ENCODE measurements around the gene TSFM. TPM values are rescaled to one million over a fixed set of nuclear protein-coding genes. Genes with fewer than 3 reads are reported as not detected.

The TSFM gene
- total RNA-seq, 1 experiment from 2014 or later = 58.5 TPM

DNA sequence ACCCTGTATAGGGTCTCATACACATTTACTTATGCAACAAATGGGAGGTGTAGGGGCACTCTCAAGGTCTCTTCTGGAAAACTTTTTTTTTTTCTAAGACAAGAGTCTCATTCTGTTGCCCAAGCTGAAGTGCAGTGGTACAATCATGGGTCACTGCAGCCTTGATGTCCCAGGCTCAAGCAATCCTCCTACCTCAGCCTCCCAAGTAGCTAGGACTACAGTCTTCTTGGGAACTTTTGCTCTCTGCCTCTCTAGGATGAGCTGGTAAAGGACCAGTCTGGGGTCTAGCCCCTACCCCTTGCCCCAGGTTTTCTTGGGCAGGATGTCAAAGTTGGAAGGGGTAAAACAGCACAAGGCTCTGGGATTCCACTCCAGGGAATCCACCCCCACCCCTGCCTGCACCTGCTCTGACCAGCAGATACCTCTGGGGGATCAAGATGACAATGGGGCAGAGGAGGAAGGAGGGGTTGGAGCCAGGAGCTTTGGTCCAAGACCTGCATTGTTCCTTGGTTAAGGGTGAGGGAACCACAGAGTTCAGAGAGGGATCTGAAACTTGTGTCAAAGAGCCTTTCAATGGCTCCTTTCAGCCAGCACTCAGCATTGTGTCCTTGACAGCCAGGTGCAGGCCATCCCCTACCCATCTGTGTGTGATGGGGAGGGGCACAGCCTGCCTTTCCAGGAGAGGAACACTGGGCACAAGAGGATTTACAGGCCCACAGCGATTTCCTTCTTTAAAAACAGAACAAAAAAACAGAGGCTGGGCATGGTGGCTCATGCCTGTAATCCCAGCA, 51.7 kb downstream of the TSFM start:
- Histone ChIP-seq H3K27me3 (replicated peaks; ENCODE audit: insufficient read depth, low read depth, low read length, poor library complexity) (no peaks in the 10 kb centered on the region), H3K4me3 (ENCODE audit: low read depth, low read length, poor library complexity, severe bottlenecking) (no peak overlapping the region), H3K4me1 (ENCODE audit: insufficient read depth, low read length, poor library complexity, severe bottlenecking) (peaks cover 75% of the 10 kb centered on the region), H3K27ac (ENCODE audit: low read depth, low read length, poor library complexity, severe bottlenecking) (peak overlapping the region; percentile 59), H3K9me3 (ENCODE audit: low read depth, low read length, poor library complexity, severe bottlenecking) (no peaks in the 10 kb centered on the region), H3K36me3 (ENCODE audit: insufficient read depth, low read length, poor library complexity, severe bottlenecking) (peaks cover 3% of the 10 kb centered on the region)
- no TSS peak for BruUV-seq (replicated peaks)
- POLR2A ChIA-PET (ENCODE audit: low non-redundant PET) = no interaction called here
- no peak for DNase-seq (ENCODE audit: low spot score)
- TF ChIP-seq, protein P1, sequence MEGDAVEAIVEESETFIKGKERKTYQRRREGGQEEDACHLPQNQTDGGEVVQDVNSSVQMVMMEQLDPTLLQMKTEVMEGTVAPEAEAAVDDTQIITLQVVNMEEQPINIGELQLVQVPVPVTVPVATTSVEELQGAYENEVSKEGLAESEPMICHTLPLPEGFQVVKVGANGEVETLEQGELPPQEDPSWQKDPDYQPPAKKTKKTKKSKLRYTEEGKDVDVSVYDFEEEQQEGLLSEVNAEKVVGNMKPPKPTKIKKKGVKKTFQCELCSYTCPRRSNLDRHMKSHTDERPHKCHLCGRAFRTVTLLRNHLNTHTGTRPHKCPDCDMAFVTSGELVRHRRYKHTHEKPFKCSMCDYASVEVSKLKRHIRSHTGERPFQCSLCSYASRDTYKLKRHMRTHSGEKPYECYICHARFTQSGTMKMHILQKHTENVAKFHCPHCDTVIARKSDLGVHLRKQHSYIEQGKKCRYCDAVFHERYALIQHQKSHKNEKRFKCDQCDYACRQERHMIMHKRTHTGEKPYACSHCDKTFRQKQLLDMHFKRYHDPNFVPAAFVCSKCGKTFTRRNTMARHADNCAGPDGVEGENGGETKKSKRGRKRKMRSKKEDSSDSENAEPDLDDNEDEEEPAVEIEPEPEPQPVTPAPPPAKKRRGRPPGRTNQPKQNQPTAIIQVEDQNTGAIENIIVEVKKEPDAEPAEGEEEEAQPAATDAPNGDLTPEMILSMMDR (conservative IDR thresholded peaks at IDR 0.05; ENCODE audit: low read depth, low read length) = no peak
- TF ChIP-seq EZH2 (IDR thresholded peaks at IDR 0.05; ENCODE audit: borderline replicate concordance, low read depth, low read length, poor library complexity, severe bottlenecking) = no peak
- CTCF ChIA-PET = interaction anchor here (0.6 kb wide), 1 partner anchor 19 kb away, joined by 9 read pairs; no protein-coding TSS in a partner anchor
- intact Hi-C loops (cut with micrococcal nuclease; ENCODE audit: unreplicated experiment) = no loop called here

DNA sequence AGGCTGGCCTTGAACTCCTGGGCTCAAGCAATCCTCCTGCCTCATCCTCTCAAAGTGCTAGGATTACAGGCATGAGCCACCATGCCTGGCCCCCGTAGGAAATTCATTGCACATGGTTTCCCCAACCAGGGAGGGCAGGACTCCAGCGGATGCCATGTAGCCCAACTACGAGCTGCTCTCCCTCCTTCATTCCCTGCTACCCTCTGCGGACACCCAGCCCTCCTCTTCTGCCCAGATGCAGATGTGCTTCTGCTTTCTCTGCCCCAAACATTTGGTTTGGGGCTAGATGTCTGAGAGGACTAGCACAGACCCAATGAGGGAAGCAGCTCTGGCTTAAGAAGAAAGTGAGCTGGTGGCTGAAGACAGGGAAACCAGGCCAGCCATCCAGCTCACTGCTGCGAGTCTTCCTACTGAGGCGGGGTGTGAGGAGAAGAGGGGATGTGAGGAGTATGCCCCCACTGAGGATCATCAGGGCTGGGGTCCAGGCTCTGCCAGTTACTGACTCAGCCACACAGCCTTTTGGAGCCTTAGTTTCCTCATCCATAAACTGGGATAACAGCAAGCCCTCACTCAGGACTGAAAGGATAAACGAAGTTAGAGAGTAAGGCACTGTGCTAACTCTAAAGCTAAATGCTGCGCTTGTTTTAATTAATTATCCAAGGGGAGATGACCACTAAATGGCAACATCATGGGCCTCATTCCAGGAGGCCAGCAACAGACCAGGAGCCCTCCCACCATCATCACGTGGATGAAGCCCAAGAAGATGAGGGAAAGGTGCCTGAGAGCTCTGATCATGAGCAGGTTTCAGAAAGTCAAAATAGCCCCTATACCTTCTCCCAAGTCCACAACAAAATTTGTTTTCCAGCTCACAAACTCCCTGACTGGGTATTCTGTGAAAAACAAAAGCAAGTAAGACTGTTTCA, 53.0 kb downstream of the TSFM start:
- no peak for DNase-seq (ENCODE audit: low spot score)
- TF ChIP-seq EZH2 (IDR thresholded peaks at IDR 0.05; ENCODE audit: borderline replicate concordance, low read depth, low read length, poor library complexity, severe bottlenecking) = no peak
- TF ChIP-seq, protein P1 (conservative IDR thresholded peaks at IDR 0.05; ENCODE audit: low read depth, low read length) = no peak
- intact Hi-C loops (cut with micrococcal nuclease; ENCODE audit: unreplicated experiment) = no loop called here
- no TSS peak for BruUV-seq (replicated peaks)
- Histone ChIP-seq H3K27ac (ENCODE audit: low read depth, low read length, poor library complexity, severe bottlenecking) (peak overlapping the region; percentile 90), H3K4me1 (ENCODE audit: insufficient read depth, low read length, poor library complexity, severe bottlenecking) (peaks cover 87% of the 10 kb centered on the region), H3K36me3 (ENCODE audit: insufficient read depth, low read length, poor library complexity, severe bottlenecking) (no peaks in the 10 kb centered on the region), H3K9me3 (ENCODE audit: low read depth, low read length, poor library complexity, severe bottlenecking) (no peaks in the 10 kb centered on the region), H3K4me3 (ENCODE audit: low read depth, low read length, poor library complexity, severe bottlenecking) (peak overlapping the region; percentile 39), H3K27me3 (replicated peaks; ENCODE audit: insufficient read depth, low read depth, low read length, poor library complexity) (no peaks in the 10 kb centered on the region)
- ChIA-PET POLR2A (ENCODE audit: low non-redundant PET) (interaction anchor here (0.6 kb wide), 1 partner anchor 91 kb away, joined by 5 read pairs; no protein-coding TSS in a partner anchor), CTCF (interaction anchor here (0.7 kb wide), 1 partner anchor 58 kb away, joined by 4 read pairs; no protein-coding TSS in a partner anchor)

All from A673 (cell line).